HCT116 (cell line): Measurements from ENCODE around the gene PRLR.

ENCODE experiments used
- EZH2 ChIP-seq: fragments of 200-600 bp; sonication (generic); IDR thresholded peaks from 2 replicates; pipeline ENCODE4 v1.6.1; 2017; ENCODE audit warnings: antibody characterized with exemption, mixed run types
- JUND ChIP-seq: IDR thresholded peaks from 2 replicates; pipeline ENCODE4 v1.6.1; 2012
- POLR2AphosphoS5 ChIP-seq: IDR thresholded peaks from 2 replicates; pipeline ENCODE4 v1.6.1; 2011; ENCODE audit warnings: mild to moderate bottlenecking, low read depth, low read length, moderate library complexity
- SIN3A ChIP-seq: IDR thresholded peaks from 2 replicates; pipeline ENCODE4 v1.6.1; 2012; ENCODE audit warnings: low read depth
- SP1 ChIP-seq: IDR thresholded peaks from 2 replicates; pipeline ENCODE4 v1.6.1; 2012; ENCODE audit warnings: low read depth
- SRF ChIP-seq: IDR thresholded peaks from 2 replicates; pipeline ENCODE4 v1.6.1; 2012; ENCODE audit warnings: low read depth
- YY1 ChIP-seq: IDR thresholded peaks from 2 replicates; pipeline ENCODE4 v1.6.1; 2011; ENCODE audit warnings: low read length, low read depth, moderate library complexity, mild to moderate bottlenecking; ENCODE audit not compliant: insufficient replicate concordance; ENCODE audit errors: extremely low read depth
- TF ChIP-seq, protein P1 (sequence below), 3 experiments: fragments of 200-600 bp in 1 of 3; sonication (generic) in 1 of 3; IDR thresholded peaks in 2 of 3; conservative IDR thresholded peaks in 1 of 3; 2 replicates each; pipeline ENCODE4 v1.5.1; 2012 to 2017; ENCODE audit warnings: low read depth in 2 of 3, low read length in 2 of 3, antibody characterized with exemption in 1 of 3, borderline replicate concordance in 1 of 3, control low read depth in 1 of 3, mild to moderate bottlenecking in 1 of 3, mixed read lengths in 1 of 3, mixed run types in 1 of 3, moderate library complexity in 1 of 3; ENCODE audit not compliant: insufficient read depth in 1 of 3
- TF ChIP-seq, protein P2 (sequence below): IDR thresholded peaks from 2 replicates; pipeline ENCODE4 v1.6.1; 2011; ENCODE audit warnings: mild to moderate bottlenecking, low read length, moderate library complexity; ENCODE audit not compliant: insufficient replicate concordance; ENCODE audit errors: extremely low read depth

DNA sequence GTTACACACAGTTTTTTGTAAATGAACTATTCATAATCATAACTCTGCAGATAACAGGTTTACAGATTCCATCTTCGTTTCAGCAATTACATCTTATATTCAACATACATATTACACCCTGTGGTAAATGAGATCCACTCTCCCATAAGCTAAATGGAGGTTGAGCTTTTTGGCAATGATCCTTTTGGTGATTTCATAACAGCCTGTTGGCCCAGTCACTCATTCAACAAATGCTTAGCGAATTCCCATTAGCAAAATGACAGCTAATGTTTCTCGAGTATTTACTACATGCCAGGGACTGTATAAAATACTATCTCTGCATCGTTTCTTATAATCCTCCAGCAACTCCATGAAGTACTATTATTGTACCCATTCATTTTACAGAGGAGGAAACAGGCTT is 157.1 kb downstream of the PRLR start:
- no peak for TF ChIP-seq EZH2
- TF ChIP-seq, protein P1, sequence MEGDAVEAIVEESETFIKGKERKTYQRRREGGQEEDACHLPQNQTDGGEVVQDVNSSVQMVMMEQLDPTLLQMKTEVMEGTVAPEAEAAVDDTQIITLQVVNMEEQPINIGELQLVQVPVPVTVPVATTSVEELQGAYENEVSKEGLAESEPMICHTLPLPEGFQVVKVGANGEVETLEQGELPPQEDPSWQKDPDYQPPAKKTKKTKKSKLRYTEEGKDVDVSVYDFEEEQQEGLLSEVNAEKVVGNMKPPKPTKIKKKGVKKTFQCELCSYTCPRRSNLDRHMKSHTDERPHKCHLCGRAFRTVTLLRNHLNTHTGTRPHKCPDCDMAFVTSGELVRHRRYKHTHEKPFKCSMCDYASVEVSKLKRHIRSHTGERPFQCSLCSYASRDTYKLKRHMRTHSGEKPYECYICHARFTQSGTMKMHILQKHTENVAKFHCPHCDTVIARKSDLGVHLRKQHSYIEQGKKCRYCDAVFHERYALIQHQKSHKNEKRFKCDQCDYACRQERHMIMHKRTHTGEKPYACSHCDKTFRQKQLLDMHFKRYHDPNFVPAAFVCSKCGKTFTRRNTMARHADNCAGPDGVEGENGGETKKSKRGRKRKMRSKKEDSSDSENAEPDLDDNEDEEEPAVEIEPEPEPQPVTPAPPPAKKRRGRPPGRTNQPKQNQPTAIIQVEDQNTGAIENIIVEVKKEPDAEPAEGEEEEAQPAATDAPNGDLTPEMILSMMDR (IDR thresholded peaks at IDR 0.05 in 2 of 3, conservative IDR thresholded peaks at IDR 0.05 in 1 of 3; ENCODE audit: borderline replicate concordance in 1 of 3, insufficient read depth in 1 of 3, low read depth in 2 of 3, low read length in 2 of 3), result no peak
- TF ChIP-seq, protein P2, sequence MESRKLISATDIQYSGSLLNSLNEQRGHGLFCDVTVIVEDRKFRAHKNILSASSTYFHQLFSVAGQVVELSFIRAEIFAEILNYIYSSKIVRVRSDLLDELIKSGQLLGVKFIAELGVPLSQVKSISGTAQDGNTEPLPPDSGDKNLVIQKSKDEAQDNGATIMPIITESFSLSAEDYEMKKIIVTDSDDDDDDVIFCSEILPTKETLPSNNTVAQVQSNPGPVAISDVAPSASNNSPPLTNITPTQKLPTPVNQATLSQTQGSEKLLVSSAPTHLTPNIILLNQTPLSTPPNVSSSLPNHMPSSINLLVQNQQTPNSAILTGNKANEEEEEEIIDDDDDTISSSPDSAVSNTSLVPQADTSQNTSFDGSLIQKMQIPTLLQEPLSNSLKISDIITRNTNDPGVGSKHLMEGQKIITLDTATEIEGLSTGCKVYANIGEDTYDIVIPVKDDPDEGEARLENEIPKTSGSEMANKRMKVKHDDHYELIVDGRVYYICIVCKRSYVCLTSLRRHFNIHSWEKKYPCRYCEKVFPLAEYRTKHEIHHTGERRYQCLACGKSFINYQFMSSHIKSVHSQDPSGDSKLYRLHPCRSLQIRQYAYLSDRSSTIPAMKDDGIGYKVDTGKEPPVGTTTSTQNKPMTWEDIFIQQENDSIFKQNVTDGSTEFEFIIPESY, result no peak
- TF ChIP-seq SIN3A, result no peak
- TF ChIP-seq POLR2AphosphoS5, result no peak
- TF ChIP-seq SP1, result no peak
- TF ChIP-seq JUND, result no peak
- no peak for TF ChIP-seq SRF
- TF ChIP-seq YY1, result no peak
